Measurements from ENCODE around the gene CD22.
"Not testable (repeated sequence)": the region's sequence is repeated elsewhere in the genome, so short reads cannot be mapped to it uniquely, and the experiment has no call there.

CD22 gene

DNA sequence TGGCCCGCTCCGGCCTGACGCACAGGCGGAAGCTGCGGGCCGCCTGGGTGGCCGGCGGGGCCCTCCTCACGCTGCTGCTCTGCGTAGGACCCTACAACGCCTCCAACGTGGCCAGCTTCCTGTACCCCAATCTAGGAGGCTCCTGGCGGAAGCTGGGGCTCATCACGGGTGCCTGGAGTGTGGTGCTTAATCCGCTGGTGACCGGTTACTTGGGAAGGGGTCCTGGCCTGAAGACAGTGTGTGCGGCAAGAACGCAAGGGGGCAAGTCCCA, 23.1 kb downstream of the CD22 start:
- no peak for TF ChIP-seq CTCF (conservative IDR thresholded peaks at IDR 0.05)
- H3K27ac ChIP-seq: no peak overlapping the region

DNA sequence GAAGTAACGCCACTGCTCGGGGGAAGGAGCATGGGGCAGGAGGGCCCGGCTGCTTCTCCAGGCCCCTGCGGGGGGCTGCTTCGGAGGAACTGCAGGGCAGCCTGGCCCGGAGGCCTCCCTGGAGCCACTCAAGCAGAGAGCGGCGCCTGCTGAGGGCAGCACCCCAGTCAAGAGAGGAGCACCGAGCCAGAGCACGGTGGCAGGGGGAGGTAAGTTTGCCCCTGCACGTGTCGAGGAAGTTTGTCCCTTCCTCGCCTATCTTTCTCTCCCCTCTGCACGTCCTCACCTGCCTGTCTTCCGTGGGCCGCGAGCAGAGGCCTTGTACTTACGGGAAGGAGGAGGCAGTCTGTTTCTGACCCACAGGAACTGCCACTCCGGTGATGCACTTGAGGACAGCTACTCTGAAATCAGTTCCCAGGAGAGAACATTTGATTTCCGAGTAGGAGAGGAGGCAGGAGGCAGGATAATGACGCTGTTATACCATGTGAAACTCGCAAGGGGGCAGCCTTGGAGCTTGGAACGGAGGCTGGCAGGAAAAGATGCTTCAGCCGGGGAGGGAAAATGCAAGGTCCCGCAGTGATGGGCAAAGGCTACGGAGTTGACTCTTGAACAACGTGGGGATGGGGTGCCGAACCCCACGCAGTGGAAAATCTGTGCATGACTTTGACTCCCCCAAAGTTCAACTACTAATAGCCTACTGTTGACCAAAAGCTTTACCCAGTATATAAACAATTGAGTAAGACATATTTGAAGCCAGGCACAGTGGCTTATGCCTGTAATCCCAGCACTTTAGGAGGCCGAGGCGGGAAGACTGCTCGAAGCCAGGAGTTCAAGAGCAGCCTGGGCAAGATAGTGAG, 23.7 kb downstream of the CD22 start:
- H3K27ac ChIP-seq: no peak overlapping the region
- peak; percentile 89 for TF ChIP-seq CTCF (conservative IDR thresholded peaks at IDR 0.05)

DNA sequence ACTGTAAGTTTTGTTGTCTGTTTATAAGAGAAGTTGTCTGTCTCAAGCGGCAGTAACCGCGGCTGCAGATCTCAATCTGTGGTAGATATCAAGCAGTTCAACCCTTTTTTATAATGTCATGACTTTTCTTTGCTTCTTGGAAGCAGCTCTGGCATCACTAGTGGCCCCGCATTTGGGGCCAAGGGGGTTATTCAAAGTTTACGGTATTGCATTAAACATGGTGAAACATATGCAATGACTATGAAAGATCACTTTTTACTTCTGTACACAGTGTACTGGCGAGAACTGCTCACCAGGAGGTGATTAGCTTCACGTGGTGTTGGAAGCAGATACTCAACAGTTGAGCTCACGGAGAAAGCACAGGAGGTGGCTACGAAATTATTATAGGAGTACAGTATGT, 24.6 kb downstream of the CD22 start:
- TF ChIP-seq CTCF (conservative IDR thresholded peaks at IDR 0.05): peak; percentile 45; the same call in 1 of the 2 replicates
- H3K27ac ChIP-seq: no peak overlapping the region

DNA sequence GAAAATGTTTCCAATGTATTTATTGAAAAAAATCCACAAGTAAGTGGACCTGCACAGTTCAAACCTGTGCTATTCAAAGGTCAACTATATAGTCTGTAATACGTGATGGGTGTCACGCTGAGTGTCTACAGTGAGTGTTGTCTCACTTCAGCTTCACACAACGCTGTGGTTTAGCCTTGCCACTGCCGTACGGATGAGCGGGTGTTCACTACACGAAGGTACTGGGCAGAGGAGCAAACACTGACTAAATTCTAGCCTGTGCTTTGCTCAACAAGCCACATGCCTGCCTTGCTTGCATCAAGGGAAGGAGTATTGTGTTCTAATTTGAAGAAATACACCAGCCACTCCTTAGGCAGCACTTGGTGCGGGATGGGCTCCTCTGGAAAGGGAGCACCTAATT, 25.9 kb downstream of the CD22 start:
- H3K27ac ChIP-seq: no peak overlapping the region
- no peak for TF ChIP-seq CTCF (conservative IDR thresholded peaks at IDR 0.05)

DNA sequence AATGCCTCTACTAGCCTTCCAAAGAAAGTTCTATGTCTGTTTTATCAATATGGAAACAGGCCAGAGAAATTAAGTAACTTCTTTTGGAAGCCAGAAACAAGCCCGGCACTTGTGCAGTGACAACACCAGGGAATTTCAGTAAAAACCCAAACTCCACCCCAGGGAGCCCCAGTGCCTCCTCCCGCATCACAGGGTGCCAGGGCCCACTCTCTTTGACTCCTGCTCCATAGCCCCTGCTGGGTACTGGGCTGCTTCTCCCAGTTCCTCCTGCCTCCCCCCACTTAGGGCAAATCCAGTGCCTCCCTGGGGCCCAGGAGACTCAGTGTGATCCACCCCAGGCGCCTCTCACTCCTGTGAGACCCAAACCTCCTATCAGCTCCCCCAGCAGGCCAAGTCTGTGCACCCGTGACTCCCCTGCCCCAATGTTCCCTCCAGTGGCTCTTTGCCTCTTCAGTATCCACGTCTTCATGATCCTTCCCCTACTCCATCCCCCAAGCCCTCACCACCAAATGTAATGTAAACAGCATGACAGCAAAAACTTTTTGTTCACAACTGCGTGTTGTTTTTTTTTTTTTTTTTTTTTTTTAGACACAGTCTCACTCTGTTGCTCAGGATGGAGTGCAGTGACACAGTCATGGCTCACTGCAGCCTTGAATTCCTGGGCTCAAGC, 26.9 kb downstream of the CD22 start:
- TF ChIP-seq CTCF (conservative IDR thresholded peaks at IDR 0.05): no peak

GRCh38 chr19:35357867-35358573, 29.0 kb downstream of the CD22 start, which contains the start of gene FFAR3:
Gene FFAR3 (plus strand): TSS chr19:35358460. CDS start chr19:35358891, 431 bp downstream.
- TF ChIP-seq CTCF (conservative IDR thresholded peaks at IDR 0.05): no peak

More for the DNA sequence above, 26.9 kb downstream of the CD22 start:
- H3K27ac ChIP-seq: no peak overlapping the region

DNA sequence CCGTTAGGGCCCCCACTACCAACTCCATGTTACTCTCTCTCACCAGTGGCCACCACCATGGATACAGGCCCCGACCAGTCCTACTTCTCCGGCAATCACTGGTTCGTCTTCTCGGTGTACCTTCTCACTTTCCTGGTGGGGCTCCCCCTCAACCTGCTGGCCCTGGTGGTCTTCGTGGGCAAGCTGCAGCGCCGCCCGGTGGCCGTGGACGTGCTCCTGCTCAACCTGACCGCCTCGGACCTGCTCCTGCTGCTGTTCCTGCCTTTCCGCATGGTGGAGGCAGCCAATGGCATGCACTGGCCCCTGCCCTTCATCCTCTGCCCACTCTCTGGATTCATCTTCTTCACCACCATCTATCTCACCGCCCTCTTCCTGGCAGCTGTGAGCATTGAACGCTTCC, 29.8 kb downstream of the CD22 start:
- H3K27ac ChIP-seq: not testable (repeated sequence)

More at GRCh38 chr19:35357867-35358573, 29.0 kb downstream of the CD22 start, which contains the start of gene FFAR3:
- no peak within 1 kb of the TSS for H3K27ac ChIP-seq

- not testable (repeated sequence) for H3K27ac ChIP-seq
These were observed 30.4 kb downstream of the CD22 start for GRCh38 chr19:35359395-35359794.

- H3K27ac ChIP-seq: not testable (repeated sequence)
These were observed 31.1 kb downstream of the CD22 start for GRCh38 chr19:35360081-35360480.
